Activated gamma-delta T cell treated with anti-CD3 and anti-CD28 coated beads, Interleukin-2, amount 50 U/mL, for 16 hours (primary cell): ENCODE measurements around the gene KHSRP.

Experiments used
- DNase-seq: peaks from one replicate; pipeline ENCODE4 v3.0.0-alpha.2; 2020; ENCODE audit warnings: low read depth

KHSRP gene

DNA sequence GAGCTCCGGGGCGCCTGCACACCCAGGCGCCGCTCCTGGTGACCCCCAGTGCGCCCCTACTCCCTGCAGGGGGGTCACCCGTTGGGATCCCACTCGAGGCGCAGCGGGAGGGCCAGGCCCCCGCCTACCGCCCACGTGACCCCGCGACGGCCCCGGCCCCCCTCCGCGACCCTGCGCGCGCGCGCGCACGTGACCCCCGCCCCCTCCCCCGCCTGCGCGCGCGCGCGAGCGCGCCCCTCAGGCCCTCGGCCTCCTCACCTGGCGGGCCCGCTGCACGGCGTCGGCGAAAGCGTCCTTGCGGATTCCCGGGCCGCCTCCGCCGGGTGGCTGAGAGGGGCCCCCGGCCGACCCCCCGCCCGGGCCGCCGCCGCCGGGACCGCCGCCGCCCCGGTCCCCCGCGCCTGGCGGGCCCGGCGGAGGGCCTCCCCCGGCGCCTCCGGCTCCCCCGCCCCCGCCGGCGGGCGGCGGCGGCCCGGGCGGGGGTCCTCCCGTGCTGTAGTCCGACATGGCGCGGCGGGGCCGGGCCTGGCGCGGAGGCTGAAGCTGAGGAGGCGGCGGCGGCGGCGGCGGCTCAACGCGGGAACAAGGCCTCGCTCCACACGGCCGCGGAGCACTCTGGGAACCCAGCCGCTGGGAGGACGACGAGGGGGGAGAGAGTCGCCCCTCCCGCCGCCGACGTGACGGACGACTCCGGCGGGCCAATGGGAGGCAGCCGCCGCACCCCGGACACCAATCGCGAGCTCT, at the start of gene KHSRP:
Gene KHSRP (minus strand): TSS at position 617 of the 744 bp plus-strand sequence. CDS start 110 bp downstream, at position 507.
- no peak for DNase-seq

DNA sequence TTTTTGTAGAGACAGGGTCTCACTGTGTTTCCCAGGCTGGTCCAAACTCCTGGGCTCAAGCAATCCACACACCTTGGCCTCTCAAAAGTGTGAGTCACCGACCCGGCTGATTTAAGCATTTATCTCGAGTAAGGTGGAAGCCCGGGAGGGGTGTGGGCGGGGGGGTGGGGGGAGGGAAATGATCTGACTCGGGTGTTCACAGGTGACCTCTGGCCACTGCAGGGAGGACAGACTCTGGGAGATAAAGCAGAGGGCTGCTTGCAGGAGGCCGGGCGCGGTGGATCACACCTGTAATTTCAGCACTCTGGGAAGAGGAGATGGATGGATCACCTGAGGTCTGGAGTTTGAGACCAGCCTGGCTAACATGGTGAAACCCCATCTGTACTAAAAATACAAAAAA, 49.0 kb upstream of the KHSRP start:
- DNase-seq, result no peak

- no peak for DNase-seq
These were observed 48.1 kb upstream of the KHSRP start for GRCh38 chr19:6472713-6473112.

DNA sequence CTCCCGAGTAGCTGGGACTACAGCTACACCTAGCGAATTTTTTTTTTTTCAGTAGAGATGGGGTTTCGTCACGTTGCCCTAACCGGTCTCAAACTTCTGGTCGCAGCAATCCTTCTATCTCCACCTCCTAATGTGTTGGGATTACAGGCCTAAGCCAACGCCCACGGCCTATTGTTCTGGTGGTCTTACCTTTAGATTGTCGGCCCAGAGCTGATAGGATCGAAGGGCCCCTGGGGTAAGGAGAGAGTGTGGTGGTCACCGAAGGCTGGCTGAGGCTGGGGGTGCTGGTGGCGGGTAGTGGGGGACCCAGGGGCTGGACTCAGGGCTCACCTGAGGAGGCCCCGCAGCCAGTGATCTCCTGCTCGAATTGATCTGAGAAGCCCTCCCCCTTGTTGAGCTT, 46.5 kb upstream of the KHSRP start:
- DNase-seq, result no peak

DNA sequence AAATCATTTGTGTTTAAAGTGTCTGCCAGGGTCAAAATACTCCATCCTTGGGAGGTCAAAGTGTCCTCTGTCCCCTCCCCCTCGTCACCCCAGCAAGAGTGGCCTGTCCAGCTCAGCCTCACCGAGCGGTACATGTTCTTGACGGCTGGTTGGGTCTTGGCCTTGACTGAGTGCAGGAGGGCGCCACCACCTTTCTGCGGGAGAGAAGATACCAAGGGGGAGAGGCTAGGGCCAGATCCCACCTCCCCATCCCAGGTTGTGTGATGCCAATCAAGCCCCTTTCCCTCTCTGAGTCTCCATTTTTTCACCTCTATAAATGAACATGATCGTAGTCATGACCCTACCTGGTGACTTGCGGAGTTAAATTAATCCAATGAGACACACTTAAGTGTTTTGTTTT, 45.6 kb upstream of the KHSRP start:
- DNase-seq, result no peak

- no peak for DNase-seq
These were observed 42.8 kb upstream of the KHSRP start for GRCh38 chr19:6467384-6467783.

DNA sequence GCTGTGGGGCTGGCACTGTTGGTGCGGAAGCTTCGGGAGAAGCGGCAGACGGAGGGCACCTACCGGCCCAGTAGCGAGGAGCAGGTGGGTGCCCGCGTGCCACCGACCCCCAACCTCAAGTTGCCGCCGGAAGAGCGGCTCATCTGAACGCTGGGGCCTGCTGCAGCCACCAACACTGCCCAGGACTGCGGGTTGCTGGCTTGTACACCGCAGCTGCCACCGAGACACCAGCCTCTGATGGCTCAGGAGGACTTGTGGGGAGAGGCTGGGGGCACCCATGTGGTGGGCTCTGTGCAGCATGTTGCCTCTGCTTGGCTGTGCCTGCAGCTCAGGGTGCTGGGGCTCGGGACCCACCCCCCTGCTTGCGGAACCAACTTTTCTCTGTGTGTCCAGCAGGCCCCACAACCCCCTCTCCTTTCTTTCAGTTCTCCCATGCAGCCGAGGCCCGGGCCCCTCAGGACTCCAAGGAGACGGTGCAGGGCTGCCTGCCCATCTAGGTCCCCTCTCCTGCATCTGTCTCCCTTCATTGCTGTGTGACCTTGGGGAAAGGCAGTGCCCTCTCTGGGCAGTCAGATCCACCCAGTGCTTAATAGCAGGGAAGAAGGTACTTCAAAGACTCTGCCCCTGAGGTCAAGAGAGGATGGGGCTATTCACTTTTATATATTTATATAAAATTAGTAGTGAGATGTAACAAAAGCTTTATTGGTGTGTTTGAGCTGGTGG, 42.1 kb upstream of the KHSRP start:
- no peak for DNase-seq

DNA sequence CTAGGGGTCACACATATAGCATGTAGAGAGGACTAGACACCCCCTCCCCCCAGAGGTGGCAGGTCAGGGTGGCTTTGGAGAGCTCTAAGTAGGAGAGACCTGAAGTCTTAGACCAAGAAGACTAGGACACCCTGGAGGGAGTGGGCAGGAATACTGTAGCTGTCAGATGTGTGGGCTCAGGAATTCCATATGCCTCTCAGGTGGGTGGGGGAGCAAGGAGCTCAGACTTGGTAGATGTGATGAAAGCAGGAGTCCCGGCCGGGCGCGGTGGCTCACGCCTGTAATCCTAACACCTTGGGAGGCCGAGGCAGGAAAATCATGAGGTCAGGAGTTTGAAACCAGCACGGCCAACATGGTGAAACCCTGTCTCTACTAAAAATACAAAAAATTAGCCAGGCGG, 41.1 kb upstream of the KHSRP start:
- DNase-seq, result no peak

DNA sequence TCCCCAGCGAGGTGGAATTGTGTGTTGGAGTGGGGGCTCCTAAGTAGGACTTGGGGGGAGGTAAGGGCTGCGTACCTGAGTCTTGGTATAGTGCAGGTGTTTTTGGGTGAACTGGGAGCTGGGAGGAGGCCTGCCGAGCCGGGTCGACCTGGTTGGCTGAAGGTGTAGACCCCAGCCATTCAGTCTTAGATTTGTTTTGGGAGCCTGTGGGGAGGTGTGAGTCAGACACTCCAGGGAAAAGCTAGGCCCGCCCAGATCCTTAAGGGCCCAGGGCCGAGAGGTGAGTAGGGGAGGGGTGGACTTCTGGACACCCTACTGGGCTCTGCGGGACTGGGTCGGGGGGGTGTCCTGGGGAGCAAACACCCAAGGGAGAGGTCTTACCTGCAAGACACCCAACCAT, 40.4 kb upstream of the KHSRP start:
- no peak for DNase-seq

DNA sequence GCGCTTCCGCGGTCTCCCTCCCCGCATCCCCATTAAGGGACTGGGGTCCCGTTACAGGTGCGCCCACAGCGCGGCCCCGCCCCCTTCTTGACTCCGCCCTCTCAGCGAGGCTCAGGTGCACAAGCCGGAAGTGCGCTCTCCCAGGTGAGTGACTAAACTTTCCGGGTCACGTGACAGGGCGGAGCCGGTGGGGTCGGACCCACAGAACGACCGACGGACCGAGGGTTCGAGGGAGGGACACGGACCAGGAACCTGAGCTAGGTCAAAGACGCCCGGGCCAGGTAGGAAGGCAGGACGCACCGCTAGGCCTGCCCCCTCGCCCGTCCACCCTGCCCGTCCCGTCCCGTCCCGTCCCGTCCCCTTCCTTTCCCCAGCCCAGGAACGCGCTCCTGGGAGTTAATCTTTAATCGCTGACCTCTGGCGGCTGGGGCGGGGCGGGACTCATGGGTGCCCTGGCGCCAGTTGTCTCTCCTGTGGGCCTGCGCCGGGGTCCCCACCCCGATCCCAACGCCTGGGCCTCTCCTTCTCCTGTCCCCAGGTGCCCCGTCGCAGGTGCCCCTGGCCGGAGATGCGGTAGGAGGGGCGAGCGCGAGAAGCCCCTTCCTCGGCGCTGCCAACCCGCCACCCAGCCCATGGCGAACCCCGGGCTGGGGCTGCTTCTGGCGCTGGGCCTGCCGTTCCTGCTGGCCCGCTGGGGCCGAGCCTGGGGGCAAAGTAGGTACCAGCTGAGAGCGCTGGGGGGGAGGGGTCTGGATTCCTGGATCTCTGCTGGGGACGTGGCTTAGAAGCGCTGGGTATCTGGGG, 39.7 kb upstream of the KHSRP start, which contains the start of gene CRB3:
Gene CRB3 (plus strand): TSS at position 202 of the 804 bp plus-strand sequence. CDS start 431 bp downstream, at position 633.
- DNase-seq, result no peak

GRCh38 chr19:6460099-6460884, 35.7 kb upstream of the KHSRP start:
- peak; percentile 91 for DNase-seq

DNA sequence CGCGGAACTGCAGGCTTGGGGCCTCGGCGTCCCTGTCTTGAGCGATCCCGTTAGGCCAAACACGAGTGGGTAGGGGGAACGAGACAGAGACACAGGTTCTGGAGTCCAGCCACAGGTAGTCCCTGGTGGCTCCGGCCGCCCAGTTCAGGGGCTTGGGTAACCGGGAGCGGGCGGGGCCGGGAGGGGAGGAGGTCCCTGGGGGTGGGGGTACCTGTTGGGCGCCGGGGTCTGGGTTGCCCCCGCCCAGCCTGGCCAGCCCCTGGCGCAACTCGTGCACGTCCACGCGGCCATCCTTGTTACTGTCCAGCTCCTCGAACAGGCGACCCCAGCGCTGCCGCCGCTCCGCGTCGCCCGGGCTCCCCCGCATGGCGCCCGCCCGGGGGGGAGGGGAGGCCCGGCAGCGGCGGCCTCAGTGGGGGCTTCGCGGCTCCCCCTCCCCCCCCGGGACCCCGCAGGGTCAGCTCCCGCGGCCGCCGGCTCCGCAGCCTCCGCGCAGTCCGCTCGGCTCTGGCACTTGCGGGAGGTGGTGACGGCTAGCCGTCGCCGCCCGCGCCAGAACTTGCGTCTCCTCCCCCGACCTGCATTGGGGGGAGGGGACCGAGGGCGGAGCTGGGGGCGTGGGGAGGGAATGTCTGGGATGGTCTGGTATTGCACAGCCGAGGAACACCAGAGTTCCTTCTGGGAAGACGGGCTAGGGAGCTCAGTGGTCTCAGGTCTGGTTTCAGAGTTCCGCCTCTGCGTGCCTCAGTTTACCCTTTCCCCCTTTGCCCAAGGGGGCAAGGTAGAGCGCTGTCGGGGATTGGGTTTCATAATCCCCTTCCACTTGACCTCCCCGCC, 34.9 kb upstream of the KHSRP start, which contains the start of gene SLC25A23:
Gene SLC25A23 (minus strand): TSS at position 531 of the 837 bp plus-strand sequence. CDS start 164 bp downstream, at position 367.
- DNase-seq, result no peak

DNA sequence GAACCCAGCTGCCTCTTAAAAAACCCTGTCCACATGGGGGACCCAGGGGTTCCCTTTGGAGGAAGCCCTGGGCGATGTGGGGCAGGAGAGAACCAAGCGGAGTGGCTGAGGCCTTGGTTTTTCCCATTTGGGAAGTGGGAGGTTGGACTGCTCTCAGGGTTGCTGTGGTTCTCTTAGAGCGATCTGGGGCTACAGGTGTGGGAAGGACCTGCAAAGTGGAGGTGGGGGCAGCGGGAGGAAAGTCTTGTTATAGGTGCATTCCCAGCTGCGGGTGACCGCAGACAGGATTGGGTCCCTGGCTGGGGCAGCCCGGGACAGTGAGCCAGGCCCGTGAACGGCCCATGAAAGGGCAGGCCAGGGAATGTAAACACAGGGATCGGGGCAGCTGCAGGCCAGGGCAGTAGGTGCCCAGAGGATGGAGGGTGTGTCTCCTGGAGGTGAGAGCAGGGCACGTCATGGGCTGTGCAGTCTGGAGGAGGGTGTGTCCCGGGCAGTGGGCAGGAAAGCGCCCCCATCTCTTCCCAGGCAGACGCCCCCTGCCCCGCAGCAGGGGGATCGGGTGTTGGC, 34.2 kb upstream of the KHSRP start:
- DNase-seq, result no peak

- no peak for DNase-seq
These were observed 33.5 kb upstream of the KHSRP start for GRCh38 chr19:6457958-6458694.

GRCh38 chr19:6455924-6456323, 31.3 kb upstream of the KHSRP start:
- DNase-seq, result no peak

- DNase-seq, result no peak
These were observed 29.4 kb upstream of the KHSRP start for GRCh38 chr19:6453951-6454565.

DNA sequence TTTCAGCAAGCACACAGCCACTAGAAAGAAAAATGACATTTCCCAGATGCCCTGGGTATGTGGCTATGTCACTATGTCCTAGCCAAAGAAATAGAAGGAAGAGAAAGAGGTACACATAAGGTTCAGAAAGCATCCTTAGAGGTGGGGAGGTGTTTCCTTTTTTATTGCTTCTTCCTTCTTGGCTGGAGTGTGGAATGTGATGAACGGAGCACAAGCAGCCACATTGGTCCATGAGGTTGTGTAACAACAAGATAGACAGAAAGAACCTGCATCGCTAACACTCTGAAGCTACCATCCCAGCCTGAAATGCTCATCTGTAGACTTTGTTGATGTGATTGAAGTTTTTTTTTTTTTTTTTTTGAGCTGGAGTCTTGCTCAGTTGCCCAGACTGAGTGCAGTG, 28.3 kb upstream of the KHSRP start:
- DNase-seq, result no peak

DNA sequence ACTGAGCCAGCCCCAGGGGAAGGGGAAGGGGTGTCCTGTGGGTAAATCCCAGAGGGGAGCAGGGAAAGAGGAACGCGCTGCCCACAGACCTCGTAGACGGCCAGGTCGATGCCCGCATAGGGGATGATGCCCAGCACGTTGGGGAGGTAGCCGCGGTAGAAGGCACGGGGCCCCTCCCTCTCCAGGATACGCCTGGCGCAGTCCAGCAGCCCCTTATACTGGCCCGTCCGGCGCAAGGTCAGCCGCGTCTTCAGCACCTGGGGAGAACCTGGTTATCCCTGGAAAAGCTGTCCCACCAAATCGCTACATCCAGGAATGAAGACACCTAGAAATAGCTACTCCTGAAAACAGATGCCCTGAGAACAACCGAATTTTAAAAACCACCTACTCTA, 27.6 kb upstream of the KHSRP start:
- DNase-seq, result no peak

DNA sequence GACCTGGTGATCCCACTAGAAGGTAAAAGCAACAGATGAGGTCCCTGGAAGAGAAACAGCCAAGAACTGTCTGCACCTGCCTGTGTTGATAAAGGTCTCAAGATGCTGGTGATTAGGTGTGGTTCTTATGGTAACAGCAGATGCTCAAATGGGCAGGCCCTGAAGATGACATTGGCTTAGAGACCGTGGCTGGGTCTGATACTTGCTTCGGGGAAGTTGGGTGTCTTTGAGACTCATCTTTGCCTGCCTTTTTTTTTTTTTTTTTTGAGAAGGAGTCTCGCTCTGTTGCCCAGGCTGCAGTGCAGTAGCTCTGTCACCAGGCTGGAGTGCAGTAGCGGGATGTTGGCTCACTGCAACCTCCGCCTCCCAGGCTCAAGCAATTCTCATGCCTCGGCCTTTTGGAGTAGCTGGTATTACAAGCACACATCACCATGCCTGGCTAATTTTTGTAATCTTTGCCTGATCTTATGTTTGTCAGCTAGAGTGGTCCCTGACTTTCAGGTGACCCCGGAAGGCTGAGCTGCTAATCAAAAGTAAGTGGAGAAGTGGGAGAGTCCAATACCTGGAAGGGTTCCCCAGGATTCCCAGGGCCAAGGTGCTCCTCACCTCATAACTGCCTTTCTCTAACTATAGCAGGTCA, 27.1 kb upstream of the KHSRP start:
- DNase-seq, result no peak
